22Rv1 (cell line): Measurements from ENCODE around the gene METTL15.

Source experiments
- ZFX ChIP-seq: fragments of 450-650 bp; IDR thresholded peaks from 2 replicates; pipeline ENCODE4 v1.6.1; 2017; ENCODE audit warnings: antibody characterized with exemption, borderline replicate concordance
- TF ChIP-seq, protein P1 (sequence below): fragments of 450-650 bp; IDR thresholded peaks from 2 replicates; pipeline ENCODE4 v1.5.1; 2017; ENCODE audit warnings: mild to moderate bottlenecking

- TF ChIP-seq, protein P1, sequence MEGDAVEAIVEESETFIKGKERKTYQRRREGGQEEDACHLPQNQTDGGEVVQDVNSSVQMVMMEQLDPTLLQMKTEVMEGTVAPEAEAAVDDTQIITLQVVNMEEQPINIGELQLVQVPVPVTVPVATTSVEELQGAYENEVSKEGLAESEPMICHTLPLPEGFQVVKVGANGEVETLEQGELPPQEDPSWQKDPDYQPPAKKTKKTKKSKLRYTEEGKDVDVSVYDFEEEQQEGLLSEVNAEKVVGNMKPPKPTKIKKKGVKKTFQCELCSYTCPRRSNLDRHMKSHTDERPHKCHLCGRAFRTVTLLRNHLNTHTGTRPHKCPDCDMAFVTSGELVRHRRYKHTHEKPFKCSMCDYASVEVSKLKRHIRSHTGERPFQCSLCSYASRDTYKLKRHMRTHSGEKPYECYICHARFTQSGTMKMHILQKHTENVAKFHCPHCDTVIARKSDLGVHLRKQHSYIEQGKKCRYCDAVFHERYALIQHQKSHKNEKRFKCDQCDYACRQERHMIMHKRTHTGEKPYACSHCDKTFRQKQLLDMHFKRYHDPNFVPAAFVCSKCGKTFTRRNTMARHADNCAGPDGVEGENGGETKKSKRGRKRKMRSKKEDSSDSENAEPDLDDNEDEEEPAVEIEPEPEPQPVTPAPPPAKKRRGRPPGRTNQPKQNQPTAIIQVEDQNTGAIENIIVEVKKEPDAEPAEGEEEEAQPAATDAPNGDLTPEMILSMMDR, result no peak
- TF ChIP-seq ZFX, result no peak
Observed at GRCh38 chr11:28223577-28223976, 115.4 kb downstream of the METTL15 start.
